Activated CD8-positive, alpha-beta memory T cell treated with anti-CD3 and anti-CD28 coated beads, Interleukin-2, amount 10 ng/mL, durations not matched to agents 7 days and 5 days (primary cell): ENCODE measurements around the gene SETX. TPM values are rescaled to one million over a fixed set of nuclear protein-coding genes. Genes with fewer than 3 reads are reported as not detected.

Source experiments
- ATAC-seq: fragments of 150-1000 bp; cut with Tn5 transposase; one replicate; pipeline ENCODE4 v1.10.0; 2021; ENCODE audit warnings: moderate library complexity
- CTCF ChIA-PET: fragments of 350-600 bp; sonication (Branson Sonifier 250); formaldehyde crosslinking; loops from one replicate; lab custom pipeline; 2021; ENCODE audit warnings: antibody characterized with exemption; lab: Charles Lee
- DNase-seq: peaks from one replicate; pipeline ENCODE4 v3.0.0-alpha.2; 2020
- H3K27ac Mint-ChIP-seq: one replicate; pipeline ENCODE4 v1.8.0; 2021; ENCODE audit warnings: mild to moderate bottlenecking, mixed read lengths
- H3K27me3 Mint-ChIP-seq: one replicate; pipeline ENCODE4 v1.8.0; 2021; ENCODE audit warnings: mixed read lengths
- H3K36me3 Mint-ChIP-seq: one replicate; pipeline ENCODE4 v1.8.0; 2021; ENCODE audit warnings: mild to moderate bottlenecking, mixed read lengths
- H3K4me1 Mint-ChIP-seq: one replicate; pipeline ENCODE4 v1.8.0; 2021; ENCODE audit warnings: mixed read lengths
- H3K4me3 Mint-ChIP-seq: one replicate; pipeline ENCODE4 v1.8.0; 2021; ENCODE audit warnings: mild to moderate bottlenecking, moderate library complexity, mixed read lengths
- H3K9me3 Mint-ChIP-seq: one replicate; pipeline ENCODE4 v1.8.0; 2022; ENCODE audit warnings: low read depth, mixed read lengths
- total RNA-seq, 2 experiments: library from RNA; stranded (reverse); gene quantifications; one replicate each; pipeline ENCODE4 v1.2.3, GENCODE V29; 2021

Gene SETX
- total RNA-seq, 2 experiments from 2014 or later: 58.8 to 70.5 TPM

GRCh38 chr9:132232522-132232921 lies 122.3 kb downstream of the SETX start:
- Mint-ChIP-seq H3K4me1 (peaks cover 2% of the 10 kb centered on the region), H3K4me3 (no peak overlapping the region), H3K36me3 (no peaks in the 10 kb centered on the region), H3K9me3 (no peaks in the 10 kb centered on the region), H3K27ac (no peak overlapping the region), H3K27me3 (peaks cover 4% of the 10 kb centered on the region)
- ATAC-seq (no peak), DNase-seq (no peak)
- CTCF ChIA-PET: interaction anchor here (1.3 kb wide), 1 partner anchor 477 kb away, joined by 5 read pairs; no protein-coding TSS in a partner anchor

DNA sequence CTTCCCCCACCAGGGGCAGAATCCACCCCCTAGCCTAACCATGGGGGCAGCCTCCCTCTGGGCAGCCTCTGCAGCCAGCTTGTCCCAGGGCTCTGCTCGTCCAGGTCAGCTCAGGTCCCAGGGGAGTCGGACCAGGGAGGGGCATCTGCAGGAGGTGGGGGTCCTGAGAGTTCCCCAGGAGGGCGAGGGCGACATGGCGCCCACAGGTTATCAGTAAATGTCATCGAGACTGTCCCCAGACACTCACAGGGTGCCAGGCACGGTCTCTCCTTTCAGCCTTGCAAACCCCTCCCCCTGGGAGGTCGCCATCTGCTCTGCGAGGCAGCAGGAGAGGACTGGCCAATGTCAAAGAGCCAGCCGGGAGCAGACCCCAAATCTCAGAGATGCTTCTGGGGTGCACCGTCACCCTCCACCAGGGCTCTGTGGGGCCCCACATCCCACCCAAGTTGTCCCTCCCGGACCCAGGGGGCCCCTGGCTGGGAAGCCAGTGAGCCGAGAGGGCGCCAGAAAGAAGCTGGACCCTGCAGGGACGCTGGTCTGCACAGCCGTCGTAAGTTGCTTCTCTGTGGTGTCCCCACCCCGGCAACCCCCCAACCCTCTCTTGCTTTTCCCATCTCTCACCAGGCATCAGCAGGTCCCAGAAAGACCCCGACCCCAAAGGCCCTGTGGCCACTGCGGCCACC lies 123.6 kb downstream of the SETX start:
- no peak for DNase-seq

GRCh38 chr9:132230605-132231004 lies 124.2 kb downstream of the SETX start:
- Mint-ChIP-seq H3K27ac (no peak overlapping the region), H3K27me3 (peaks cover 4% of the 10 kb centered on the region), H3K4me1 (peaks cover 2% of the 10 kb centered on the region), H3K36me3 (no peaks in the 10 kb centered on the region), H3K9me3 (no peaks in the 10 kb centered on the region), H3K4me3 (no peak overlapping the region)
- no peak for DNase-seq
- CTCF ChIA-PET: interaction anchor here (1.3 kb wide), 1 partner anchor 10 kb away, joined by 3 read pairs; no protein-coding TSS in a partner anchor
- no peak for ATAC-seq

More for the DNA sequence above, 123.6 kb downstream of the SETX start:
- no peak for ATAC-seq
- peaks cover 2% of the 10 kb centered on the region for H3K4me1 Mint-ChIP-seq
- H3K27ac Mint-ChIP-seq: no peak overlapping the region
- H3K4me3 Mint-ChIP-seq: no peak overlapping the region
- H3K36me3 Mint-ChIP-seq: no peaks in the 10 kb centered on the region
- CTCF ChIA-PET: interaction anchor here (1.3 kb wide), 1 partner anchor 9 kb away, joined by 3 read pairs; no protein-coding TSS in a partner anchor
- H3K27me3 Mint-ChIP-seq: peaks cover 4% of the 10 kb centered on the region
- no peaks in the 10 kb centered on the region for H3K9me3 Mint-ChIP-seq

- ATAC-seq (no peak), DNase-seq (no peak)
- no peak overlapping the region for H3K4me3 Mint-ChIP-seq
- H3K36me3 Mint-ChIP-seq: no peaks in the 10 kb centered on the region
- peaks cover 2% of the 10 kb centered on the region for H3K4me1 Mint-ChIP-seq
- H3K9me3 Mint-ChIP-seq: no peaks in the 10 kb centered on the region
- no peak overlapping the region for H3K27ac Mint-ChIP-seq
- H3K27me3 Mint-ChIP-seq: peaks cover 4% of the 10 kb centered on the region
- CTCF ChIA-PET: no interaction called here
Measured at GRCh38 chr9:132228062-132228461, 126.7 kb downstream of the SETX start.

- H3K9me3 Mint-ChIP-seq: no peaks in the 10 kb centered on the region
- CTCF ChIA-PET: interaction anchor here (1.1 kb wide), 1 partner anchor 9 kb away, joined by 3 read pairs; no protein-coding TSS in a partner anchor
Measured at GRCh38 chr9:132226571-132227430, 128.0 kb downstream of the SETX start.

DNA sequence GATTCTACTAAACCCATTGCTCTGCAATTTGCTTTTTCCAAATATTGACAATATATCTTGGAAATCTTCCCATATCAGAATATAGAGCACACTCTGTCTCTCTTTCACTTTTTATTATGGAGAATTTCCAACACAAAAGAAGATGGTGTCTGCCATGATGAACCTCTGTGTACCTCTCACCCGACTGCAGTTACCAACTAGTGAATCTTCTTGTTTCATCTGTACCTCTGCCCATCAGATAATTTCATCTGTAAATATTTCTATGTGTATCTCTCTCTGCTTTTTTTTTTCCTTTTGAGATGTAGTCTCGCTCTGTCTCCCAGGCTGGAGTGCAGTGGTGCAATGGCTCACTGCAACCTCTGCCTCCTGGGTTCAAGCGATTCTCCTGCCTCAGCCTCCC lies 130.1 kb downstream of the SETX start:
- ATAC-seq (no peak), DNase-seq (no peak)
- no peak overlapping the region for H3K27ac Mint-ChIP-seq
- H3K4me3 Mint-ChIP-seq: no peak overlapping the region
- no peaks in the 10 kb centered on the region for H3K9me3 Mint-ChIP-seq
- H3K36me3 Mint-ChIP-seq: no peaks in the 10 kb centered on the region
- peaks cover 9% of the 10 kb centered on the region for H3K27me3 Mint-ChIP-seq
- CTCF ChIA-PET: interaction anchor here (1.6 kb wide), 1 partner anchor 11 kb away, joined by 4 read pairs; no protein-coding TSS in a partner anchor
- peaks cover 2% of the 10 kb centered on the region for H3K4me1 Mint-ChIP-seq

More at GRCh38 chr9:132226571-132227430, 128.0 kb downstream of the SETX start:
- no peak overlapping the region for H3K4me3 Mint-ChIP-seq
- H3K27ac Mint-ChIP-seq: no peak overlapping the region
- no peak for DNase-seq
- peaks cover 4% of the 10 kb centered on the region for H3K27me3 Mint-ChIP-seq
- ATAC-seq: no peak
- peaks cover 2% of the 10 kb centered on the region for H3K4me1 Mint-ChIP-seq
- no peaks in the 10 kb centered on the region for H3K36me3 Mint-ChIP-seq

- Mint-ChIP-seq H3K27ac (no peak overlapping the region), H3K4me1 (peaks cover 7% of the 10 kb centered on the region), H3K27me3 (peaks cover 7% of the 10 kb centered on the region), H3K4me3 (no peak overlapping the region), H3K9me3 (no peaks in the 10 kb centered on the region), H3K36me3 (no peaks in the 10 kb centered on the region)
- CTCF ChIA-PET: interaction anchor here (2.0 kb wide), 1 partner anchor 14 kb away, joined by 7 read pairs; no protein-coding TSS in a partner anchor
- DNase-seq (no peak), ATAC-seq (no peak)
Measured at GRCh38 chr9:132221941-132222340, 132.8 kb downstream of the SETX start.

GRCh38 chr9:132218208-132218607 lies 136.6 kb downstream of the SETX start:
- Mint-ChIP-seq H3K27ac (no peak overlapping the region), H3K9me3 (no peaks in the 10 kb centered on the region), H3K36me3 (no peaks in the 10 kb centered on the region), H3K4me3 (no peak overlapping the region), H3K27me3 (peaks cover 7% of the 10 kb centered on the region), H3K4me1 (peaks cover 7% of the 10 kb centered on the region)
- ATAC-seq (no peak), DNase-seq (no peak)
- CTCF ChIA-PET: interaction anchor here (0.8 to 3.1 kb wide), 3 partner anchors 17 to 48 kb away, joined by 3 to 10 read pairs (median 4); no protein-coding TSS in a partner anchor

- H3K4me1 Mint-ChIP-seq: peaks cover 7% of the 10 kb centered on the region
- no peak overlapping the region for H3K27ac Mint-ChIP-seq
- DNase-seq (no peak), ATAC-seq (no peak)
- H3K9me3 Mint-ChIP-seq: no peaks in the 10 kb centered on the region
- no peak overlapping the region for H3K4me3 Mint-ChIP-seq
- H3K36me3 Mint-ChIP-seq: no peaks in the 10 kb centered on the region
- CTCF ChIA-PET: interaction anchor here (0.9 to 3.1 kb wide), 5 partner anchors 18 to 462 kb away, joined by 3 to 10 read pairs (median 3); no protein-coding TSS in a partner anchor
- H3K27me3 Mint-ChIP-seq: peaks cover 7% of the 10 kb centered on the region
Measured at GRCh38 chr9:132216861-132217619, 137.7 kb downstream of the SETX start.

DNA sequence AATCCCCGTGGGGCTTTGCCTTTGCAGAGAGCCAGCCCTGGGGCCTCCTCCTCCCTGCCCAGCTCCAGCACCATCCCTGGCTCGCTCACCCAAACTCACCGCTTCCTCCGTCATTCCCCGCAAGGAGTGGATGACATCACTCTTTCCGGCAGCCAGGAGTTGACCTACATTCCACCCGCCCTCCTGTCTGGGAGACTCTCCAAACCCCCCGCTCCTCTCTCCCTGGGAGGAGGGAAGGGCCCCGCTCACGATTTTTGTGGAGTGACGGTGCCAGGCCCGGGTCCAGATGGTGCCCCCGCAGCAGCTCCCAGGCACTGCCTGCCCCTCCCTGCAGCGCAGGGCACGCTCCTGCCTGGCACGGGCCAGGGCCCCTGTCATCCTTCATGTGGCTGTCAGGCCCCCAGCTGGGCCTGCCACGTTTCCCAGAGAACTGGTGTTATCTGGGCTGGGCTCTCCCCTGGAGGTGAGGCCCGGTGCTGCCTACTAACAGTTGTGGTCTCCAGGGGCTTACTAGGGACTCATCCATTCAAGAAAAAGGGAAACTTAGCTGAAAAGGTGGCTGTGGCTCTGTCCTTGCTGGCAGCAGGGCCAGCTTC lies 140.7 kb downstream of the SETX start:
- no peak overlapping the region for H3K4me3 Mint-ChIP-seq
- H3K27me3 Mint-ChIP-seq: peaks cover 2% of the 10 kb centered on the region
- no peaks in the 10 kb centered on the region for H3K9me3 Mint-ChIP-seq
- no peak for ATAC-seq
- peaks cover 10% of the 10 kb centered on the region for H3K4me1 Mint-ChIP-seq
- H3K27ac Mint-ChIP-seq: no peak overlapping the region
- CTCF ChIA-PET: no interaction called here
- DNase-seq: no peak
- no peaks in the 10 kb centered on the region for H3K36me3 Mint-ChIP-seq

- Mint-ChIP-seq H3K4me1 (peaks cover 12% of the 10 kb centered on the region), H3K36me3 (no peaks in the 10 kb centered on the region), H3K27me3 (no peaks in the 10 kb centered on the region), H3K27ac (no peak overlapping the region), H3K9me3 (no peaks in the 10 kb centered on the region), H3K4me3 (no peak overlapping the region)
- CTCF ChIA-PET: interaction anchor here (1.1 kb wide), 1 partner anchor 42 kb away, joined by 3 read pairs; no protein-coding TSS in a partner anchor
- DNase-seq: no peak
- no peak for ATAC-seq
Measured at GRCh38 chr9:132211570-132211969, 143.2 kb downstream of the SETX start.
